Neural cell (in vitro differentiated cells): ENCODE data around the gene LAMB4.

Experiments used
- CTCF ChIP-seq: fragments of 450-650 bp; IDR thresholded peaks from 2 replicates; pipeline ENCODE4 v1.5.1; 2014; ENCODE audit warnings: antibody characterized with exemption, mild to moderate bottlenecking, moderate library complexity; ENCODE audit not compliant: poor library complexity, severe bottlenecking
- REST ChIP-seq: IDR thresholded peaks from 2 replicates; pipeline ENCODE4 v1.6.1; 2012; ENCODE audit warnings: borderline replicate concordance

GRCh38 chr7:107982918-107983389 lies 147.2 kb downstream of the LAMB4 start:
- no peak for TF ChIP-seq CTCF
- TF ChIP-seq REST: no peak
